Measurements from ENCODE around the gene LITAF. TPM values are rescaled to one million over a fixed set of nuclear protein-coding genes. Genes with fewer than 3 reads are reported as not detected.

The LITAF gene
- polyA plus RNA-seq, 1 donor (not counting 4 experiments of a cell fraction or from before 2014, with no cell fraction given), result 85.4 TPM

- Histone ChIP-seq H4K20me1 (ENCODE audit: control insufficient read depth, extremely low read depth, insufficient read depth, low read length) (no peaks in the 10 kb centered on the region), H3K4me3 (ENCODE audit: control insufficient read depth in 2 of 3, extremely low read depth in 1 of 3, insufficient read depth in 2 of 3, low read depth in 1 of 3, low read length in 3 of 3) (no peak overlapping the region), H3K9me3 (ENCODE audit: control insufficient read depth, low read depth, low read length) (no peaks in the 10 kb centered on the region), H3K9ac (ENCODE audit: control insufficient read depth, extremely low read depth, insufficient read depth, low read length) (no peak overlapping the region), H3K4me2 (ENCODE audit: control insufficient read depth, extremely low read depth, insufficient read depth, low read depth, low read length) (no peak overlapping the region), H3K27ac (ENCODE audit: control insufficient read depth, insufficient read depth, low read length) (no peak overlapping the region), H3K27me3 (ENCODE audit: control insufficient read depth, extremely low read depth, insufficient read depth, low read length) (no peaks in the 10 kb centered on the region), H3K79me2 (ENCODE audit: control insufficient read depth, insufficient read depth, low read length) (no peaks in the 10 kb centered on the region), H3K4me1 (ENCODE audit: control insufficient read depth, extremely low read depth, insufficient read depth, low read length) (peaks cover 35% of the 10 kb centered on the region), H2AFZ (ENCODE audit: control insufficient read depth, low read length) (no peak overlapping the region), H3K9me1 (ENCODE audit: control insufficient read depth, extremely low read depth, insufficient read depth, low read length) (no peaks in the 10 kb centered on the region), H3K36me3 (ENCODE audit: control insufficient read depth in 2 of 2, extremely low read depth in 1 of 2, insufficient read depth in 2 of 2, low read length in 2 of 2) (no peaks in the 10 kb centered on the region)
- dilution Hi-C loops (cut with MboI; ENCODE audit: extremely low pct_ligation_motif_present, low sequenced_read_pairs), result no loop called here
- no peak for DNase-seq (ENCODE audit: low read depth, low spot score)
- FAIRE-seq, result no peak
- no peak for TF ChIP-seq EZH2 (IDR thresholded peaks at IDR 0.05; ENCODE audit: low read length)
Observed at GRCh38 chr16:11610121-11610505, 23.4 kb upstream of the LITAF start.

- TF ChIP-seq CTCF (optimal IDR thresholded peaks at IDR 0.05 in 1 of 3, IDR thresholded peaks at IDR 0.05 in 1 of 3, conservative IDR thresholded peaks at IDR 0.05 in 1 of 3; ENCODE audit: extremely low read depth in 1 of 3, insufficient read depth in 2 of 3, low read length in 3 of 3) (no peak), EZH2 (IDR thresholded peaks at IDR 0.05; ENCODE audit: low read length) (no peak)
- H2AFZ ChIP-seq (ENCODE audit: control insufficient read depth, low read length), result no peak overlapping the region
- H3K27ac ChIP-seq (ENCODE audit: control insufficient read depth, insufficient read depth, low read length), result no peak overlapping the region
- FAIRE-seq (no peak), DNase-seq (ENCODE audit: low read depth, low spot score) (no peak)
- dilution Hi-C loops (cut with MboI; ENCODE audit: extremely low pct_ligation_motif_present, low sequenced_read_pairs), result no loop called here
- peaks cover 30% of the 10 kb centered on the region for H3K4me1 ChIP-seq (ENCODE audit: control insufficient read depth, extremely low read depth, insufficient read depth, low read length)
- no peaks in the 10 kb centered on the region for H3K27me3 ChIP-seq (ENCODE audit: control insufficient read depth, extremely low read depth, insufficient read depth, low read length)
- H4K20me1 ChIP-seq (ENCODE audit: control insufficient read depth, extremely low read depth, insufficient read depth, low read length), result no peaks in the 10 kb centered on the region
- no peak overlapping the region for H3K4me2 ChIP-seq (ENCODE audit: control insufficient read depth, extremely low read depth, insufficient read depth, low read depth, low read length)
- no peak overlapping the region for H3K4me3 ChIP-seq (ENCODE audit: control insufficient read depth in 2 of 3, extremely low read depth in 1 of 3, insufficient read depth in 2 of 3, low read depth in 1 of 3, low read length in 3 of 3)
- no peaks in the 10 kb centered on the region for H3K79me2 ChIP-seq (ENCODE audit: control insufficient read depth, insufficient read depth, low read length)
- no peak overlapping the region for H3K9ac ChIP-seq (ENCODE audit: control insufficient read depth, extremely low read depth, insufficient read depth, low read length)
- H3K9me1 ChIP-seq (ENCODE audit: control insufficient read depth, extremely low read depth, insufficient read depth, low read length), result no peaks in the 10 kb centered on the region
- no peaks in the 10 kb centered on the region for H3K9me3 ChIP-seq (ENCODE audit: control insufficient read depth, low read depth, low read length)
- H3K36me3 ChIP-seq (ENCODE audit: control insufficient read depth in 2 of 2, extremely low read depth in 1 of 2, insufficient read depth in 2 of 2, low read length in 2 of 2), result no peaks in the 10 kb centered on the region
Observed at GRCh38 chr16:11609474-11610120, 22.9 kb upstream of the LITAF start.

- DNase-seq (ENCODE audit: low read depth, low spot score), result no peak
- Histone ChIP-seq H3K4me1 (ENCODE audit: control insufficient read depth, extremely low read depth, insufficient read depth, low read length) (peaks cover 11% of the 10 kb centered on the region), H3K27me3 (ENCODE audit: control insufficient read depth, extremely low read depth, insufficient read depth, low read length) (no peaks in the 10 kb centered on the region), H3K9ac (ENCODE audit: control insufficient read depth, extremely low read depth, insufficient read depth, low read length) (no peak overlapping the region), H3K9me3 (ENCODE audit: control insufficient read depth, low read depth, low read length) (no peaks in the 10 kb centered on the region), H3K36me3 (ENCODE audit: control insufficient read depth in 2 of 2, extremely low read depth in 1 of 2, insufficient read depth in 2 of 2, low read length in 2 of 2) (no peaks in the 10 kb centered on the region), H2AFZ (ENCODE audit: control insufficient read depth, low read length) (no peak overlapping the region), H3K27ac (ENCODE audit: control insufficient read depth, insufficient read depth, low read length) (no peak overlapping the region), H3K4me2 (ENCODE audit: control insufficient read depth, extremely low read depth, insufficient read depth, low read depth, low read length) (no peak overlapping the region), H3K4me3 (ENCODE audit: control insufficient read depth in 2 of 3, extremely low read depth in 1 of 3, insufficient read depth in 2 of 3, low read depth in 1 of 3, low read length in 3 of 3) (no peak overlapping the region), H4K20me1 (ENCODE audit: control insufficient read depth, extremely low read depth, insufficient read depth, low read length) (no peaks in the 10 kb centered on the region), H3K9me1 (ENCODE audit: control insufficient read depth, extremely low read depth, insufficient read depth, low read length) (no peaks in the 10 kb centered on the region), H3K79me2 (ENCODE audit: control insufficient read depth, insufficient read depth, low read length) (no peaks in the 10 kb centered on the region)
- dilution Hi-C loops (cut with MboI; ENCODE audit: extremely low pct_ligation_motif_present, low sequenced_read_pairs), result no loop called here
- FAIRE-seq, result no peak
- TF ChIP-seq EZH2 (IDR thresholded peaks at IDR 0.05; ENCODE audit: low read length), result no peak
- no peak for TF ChIP-seq CTCF (optimal IDR thresholded peaks at IDR 0.05 in 1 of 3, IDR thresholded peaks at IDR 0.05 in 1 of 3, conservative IDR thresholded peaks at IDR 0.05 in 1 of 3; ENCODE audit: extremely low read depth in 1 of 3, insufficient read depth in 2 of 3, low read length in 3 of 3)
Observed at GRCh38 chr16:11605891-11606290, 19.2 kb upstream of the LITAF start.

All from keratinocyte (primary cell).